T-cell (primary cell): ENCODE results near the gene ENTHD1. TPM values are rescaled to one million over a fixed set of nuclear protein-coding genes. Genes with fewer than 3 reads are reported as not detected.
A peak's percentile ranks its signal among the peaks of the same experiment; 100 is the strongest.

ENCODE experiments used
- ATAC-seq, 4 experiments: fragments of 200-7000 bp in 3 of 4; fragments of 150-1000 bp in 1 of 4; cut with Tn5 transposase; replicated peaks in 1 of 4; 1 replicate in 3 of 4; 2 replicates in 1 of 4; pipeline ENCODE4 v1.10.0; 2021; ENCODE audit warnings: moderate library complexity in 3 of 4, mild to moderate bottlenecking in 2 of 4, moderate number of reproducible peaks in 1 of 4
- CTCF ChIA-PET, 2 donors: fragments of 300-600 bp; sonication (Branson Sonifier 250); formaldehyde crosslinking; loops; one replicate each; lab custom pipeline; 2022; ENCODE audit warnings: antibody characterized with exemption in 2 of 2; lab: Charles Lee
- POLR2A ChIA-PET, 2 donors: fragments of 300-600 bp; sonication (Branson Sonifier 250); formaldehyde crosslinking; loops; one replicate each; lab custom pipeline; 2022; ENCODE audit warnings: antibody characterized with exemption in 2 of 2; lab: Charles Lee
- DNase-seq, 35 experiments: peaks; one replicate each; pipeline versions ENCODE4 v3.0.0 to v3.0.0-alpha.2; 2013 to 2023
- H3K27ac ChIP-seq: one replicate; pipeline ENCODE4 v1.5.1; 2013; ENCODE audit warnings: low read length
- H3K27me3 ChIP-seq, 2 experiments: replicated peaks in 1 of 2; 1 replicate in 1 of 2; 2 replicates in 1 of 2; pipeline versions ENCODE4 v1.6.1 to v1.7.0; 2013; ENCODE audit warnings: low read length in 1 of 2, mixed read lengths in 1 of 2; ENCODE audit not compliant: control insufficient read depth in 2 of 2, insufficient read depth in 2 of 2; ENCODE audit errors: extremely low read depth in 1 of 2
- H3K36me3 ChIP-seq, 2 donors: 1 replicate in 1 of 2; 2 replicates in 1 of 2; pipeline versions ENCODE4 v1.6.1 to v1.7.0; 2013; ENCODE audit warnings: low read length in 1 of 2; ENCODE audit not compliant: control insufficient read depth in 2 of 2, insufficient read depth in 1 of 2; ENCODE audit errors: extremely low read depth in 1 of 2
- H3K4me1 ChIP-seq, 2 experiments: 1 replicate in 1 of 2; 2 replicates in 1 of 2; pipeline versions ENCODE4 v1.6.1 to v1.7.0; 2013; ENCODE audit warnings: low read length in 2 of 2, mixed read lengths in 1 of 2; ENCODE audit not compliant: insufficient read depth in 2 of 2, control insufficient read depth in 1 of 2; ENCODE audit errors: extremely low read depth in 1 of 2
- H3K4me3 ChIP-seq, 2 donors: 1 replicate in 1 of 2; 2 replicates in 1 of 2; pipeline versions ENCODE4 v1.5.1 to v1.7.0; 2013; ENCODE audit warnings: mild to moderate bottlenecking in 2 of 2, low read length in 1 of 2, moderate library complexity in 1 of 2; ENCODE audit not compliant: control insufficient read depth in 1 of 2; ENCODE audit errors: extremely low read depth in 1 of 2
- H3K9me3 ChIP-seq: 2 replicates; pipeline ENCODE4 v1.7.0; 2013
- H3K27ac Mint-ChIP-seq, 2 donors: one replicate each; pipeline ENCODE4 v1.8.0; 2020 to 2021; ENCODE audit warnings: mild to moderate bottlenecking in 2 of 2, mixed read lengths in 2 of 2
- H3K27me3 Mint-ChIP-seq, 2 donors: one replicate each; pipeline ENCODE4 v1.8.0; 2021 to 2022; ENCODE audit warnings: mixed read lengths in 2 of 2
- H3K36me3 Mint-ChIP-seq: one replicate; pipeline ENCODE4 v1.8.0; 2021; ENCODE audit warnings: mixed read lengths
- H3K4me1 Mint-ChIP-seq, 3 donors: one replicate each; pipeline ENCODE4 v1.8.0; 2020 to 2022; ENCODE audit warnings: mixed read lengths in 3 of 3, mild to moderate bottlenecking in 1 of 3
- H3K4me3 Mint-ChIP-seq, 3 donors: one replicate each; pipeline ENCODE4 v1.8.0; 2020 to 2022; ENCODE audit warnings: mild to moderate bottlenecking in 3 of 3, mixed read lengths in 3 of 3, moderate library complexity in 3 of 3
- H3K9me3 Mint-ChIP-seq, 3 donors: one replicate each; pipeline ENCODE4 v1.8.0; 2020 to 2022; ENCODE audit warnings: mixed read lengths in 3 of 3
- WGBS: methylation state at CpG from one replicate; pipeline ENCODE4 v1.1.5; 2013; ENCODE audit warnings: missing lambda C conversion rate; ENCODE audit not compliant: insufficient coverage; 5-methylcytosine and 5-hydroxymethylcytosine counted together
- total RNA-seq, 35 experiments: library from RNA in 6 of 35; stranded (reverse) in 6 of 35; fragments of 120-200 nt in 1 of 35; gene quantifications; one replicate each; pipeline versions ENCODE4 v1.2.1 to v1.2.4 and lab custom pipeline; 2013 to 2026

ENTHD1 gene
- total RNA-seq, 5 donors from 2014 or later (not counting 1 experiment from before 2014, with no cell fraction given) = 0.13 to 0.36 (median 0.20) TPM

GRCh38 chr22:39773503-39773902 is 120.1 kb downstream of the ENTHD1 start:
- no peak overlapping the region for H3K4me3 ChIP-seq
- H3K27me3 Mint-ChIP-seq = no peaks in the 10 kb centered on the region
- H3K4me3 Mint-ChIP-seq = peak overlapping the region in 2 of 3 donors; percentile 4 to 18
- no peaks in the 10 kb centered on the region for H3K36me3 Mint-ChIP-seq
- H3K27me3 ChIP-seq = no peaks in the 10 kb centered on the region
- H3K36me3 ChIP-seq = no peaks in the 10 kb centered on the region
- ATAC-seq (no peak), DNase-seq (no peak)
- ChIA-PET POLR2A (no interaction called here), CTCF (no interaction called here)
- H3K9me3 Mint-ChIP-seq = peaks cover 0 to 4% (median 4%) of the 10 kb centered on the region in 3 donors
- H3K27ac ChIP-seq = peak overlapping the region; percentile 5
- peaks cover 30 to 46% (median 41%) of the 10 kb centered on the region in 3 donors for H3K4me1 Mint-ChIP-seq
- H3K4me1 ChIP-seq = peaks cover 0 to 22% of the 10 kb centered on the region in 2 experiments
- no peaks in the 10 kb centered on the region for H3K9me3 ChIP-seq
- peak overlapping the region; percentile 63 to 80 for H3K27ac Mint-ChIP-seq

DNA sequence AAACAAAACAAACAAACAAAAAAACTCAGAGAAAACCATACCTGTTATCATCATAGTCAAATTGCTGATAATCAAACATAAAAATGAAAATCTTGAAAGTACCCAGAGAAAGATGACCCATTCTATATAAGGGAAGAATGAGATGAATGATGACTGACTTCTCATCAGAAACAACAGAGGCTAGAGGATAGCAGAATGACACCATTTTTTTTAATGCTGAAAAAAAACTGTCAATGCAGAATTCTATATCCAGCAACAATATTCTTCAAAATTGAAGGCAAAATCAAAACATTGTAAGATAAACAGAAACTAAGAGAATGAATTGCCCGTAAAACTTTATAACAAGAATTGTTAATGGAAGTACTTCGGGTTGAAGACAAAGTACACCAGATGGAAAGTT is 122.1 kb downstream of the ENTHD1 start:
- H3K9me3 Mint-ChIP-seq = peaks cover 0 to 4% (median 4%) of the 10 kb centered on the region in 3 donors
- DNase-seq (no peak), ATAC-seq (no peak)
- no CpG with 5 or more reads among the region's 2 CpGs for WGBS
- peaks cover 0 to 2% of the 10 kb centered on the region in 2 donors for H3K27me3 Mint-ChIP-seq
- H3K9me3 ChIP-seq = no peaks in the 10 kb centered on the region
- no peaks in the 10 kb centered on the region for H3K27me3 ChIP-seq
- H3K4me3 Mint-ChIP-seq = no peak overlapping the region
- H3K4me1 ChIP-seq = peaks cover 0 to 13% of the 10 kb centered on the region in 2 experiments
- H3K27ac Mint-ChIP-seq = no peak overlapping the region
- H3K4me1 Mint-ChIP-seq = peaks cover 24 to 34% (median 27%) of the 10 kb centered on the region in 3 donors
- CTCF ChIA-PET = no interaction called here
- no peaks in the 10 kb centered on the region for H3K36me3 ChIP-seq
- H3K27ac ChIP-seq = no peak overlapping the region
- POLR2A ChIA-PET = no interaction called here
- no peak overlapping the region for H3K4me3 ChIP-seq
- H3K36me3 Mint-ChIP-seq = no peaks in the 10 kb centered on the region

DNA sequence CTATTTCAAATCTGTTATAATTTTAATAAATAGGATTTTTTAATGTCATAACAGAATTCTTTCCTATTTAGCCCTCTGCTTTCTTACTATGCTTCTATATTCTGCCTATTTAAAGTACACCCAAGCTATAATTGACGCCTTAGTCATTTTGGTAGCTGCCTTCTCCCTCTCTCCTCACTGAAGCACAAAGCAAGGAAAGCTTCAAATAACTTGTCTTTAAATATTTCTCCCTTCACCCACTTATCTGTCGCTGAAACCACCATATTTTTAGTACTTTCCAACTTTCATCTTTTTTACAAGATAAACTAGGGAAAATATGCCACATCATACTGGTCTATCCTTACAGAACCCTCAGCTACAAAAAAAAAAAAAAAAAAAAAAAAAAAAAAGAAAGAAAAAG is 127.9 kb downstream of the ENTHD1 start:
- Histone ChIP-seq H3K27ac (no peak overlapping the region), H3K36me3 (no peaks in the 10 kb centered on the region), H3K4me3 (no peak overlapping the region), H3K27me3 (no peaks in the 10 kb centered on the region), H3K9me3 (no peaks in the 10 kb centered on the region), H3K4me1 (no peaks in the 10 kb centered on the region)
- ChIA-PET POLR2A (interaction anchor here (0.6 to 0.7 kb wide), 3 partner anchors 15 to 126 kb away, joined by 3 to 8 read pairs (median 4); no protein-coding TSS in a partner anchor), CTCF (interaction anchor here (0.6 to 0.9 kb wide), 2 partner anchors 10 to 76 kb away, joined by 3 to 5 read pairs; no protein-coding TSS in a partner anchor)
- WGBS = 100% methylated on average over 1 of the region's 2 CpGs
- no peaks in the 10 kb centered on the region for H3K4me1 Mint-ChIP-seq
- no peak for ATAC-seq
- peaks cover 0 to 2% of the 10 kb centered on the region in 2 donors for H3K27me3 Mint-ChIP-seq
- no peaks in the 10 kb centered on the region for H3K36me3 Mint-ChIP-seq
- DNase-seq = no peak
- H3K4me3 Mint-ChIP-seq = no peak overlapping the region
- no peak overlapping the region for H3K27ac Mint-ChIP-seq
- no peaks in the 10 kb centered on the region for H3K9me3 Mint-ChIP-seq

DNA sequence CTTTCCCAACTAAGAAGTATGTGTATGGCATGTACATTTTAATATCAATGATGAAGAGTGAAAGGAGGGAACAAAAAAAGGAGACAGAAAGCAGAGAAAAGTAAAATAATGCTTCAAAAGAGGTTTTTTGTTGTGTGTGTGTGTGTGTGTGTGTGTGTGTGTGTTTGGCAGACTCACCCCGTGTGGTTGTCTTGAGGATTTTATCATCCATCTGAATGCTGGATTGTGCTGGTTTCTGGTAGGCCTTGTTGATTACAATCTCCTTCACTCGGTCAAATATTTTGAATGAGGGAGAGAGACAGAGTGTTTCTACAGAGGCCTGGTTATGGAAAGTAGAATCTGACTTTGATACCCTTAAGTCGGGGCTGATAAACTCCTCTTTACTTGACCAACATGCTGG is 128.5 kb downstream of the ENTHD1 start:
- Mint-ChIP-seq H3K27me3 (peaks cover 0 to 2% of the 10 kb centered on the region in 2 donors), H3K4me1 (no peaks in the 10 kb centered on the region), H3K9me3 (no peaks in the 10 kb centered on the region), H3K4me3 (no peak overlapping the region), H3K36me3 (no peaks in the 10 kb centered on the region), H3K27ac (no peak overlapping the region)
- DNase-seq = no peak
- Histone ChIP-seq H3K9me3 (no peaks in the 10 kb centered on the region), H3K36me3 (no peaks in the 10 kb centered on the region), H3K27ac (no peak overlapping the region), H3K4me1 (no peaks in the 10 kb centered on the region), H3K4me3 (no peak overlapping the region), H3K27me3 (no peaks in the 10 kb centered on the region)
- ChIA-PET POLR2A (interaction anchor here in 1 of 2 donors (0.7 kb wide), 1 partner anchor 14 kb away, joined by 3 read pairs; no protein-coding TSS in a partner anchor), CTCF (interaction anchor here (0.6 to 0.9 kb wide), 2 partner anchors 11 to 75 kb away, joined by 3 to 5 read pairs; no protein-coding TSS in a partner anchor)
- 83% methylated on average over 1 of the region's 3 CpGs for WGBS
- no peak for ATAC-seq

DNA sequence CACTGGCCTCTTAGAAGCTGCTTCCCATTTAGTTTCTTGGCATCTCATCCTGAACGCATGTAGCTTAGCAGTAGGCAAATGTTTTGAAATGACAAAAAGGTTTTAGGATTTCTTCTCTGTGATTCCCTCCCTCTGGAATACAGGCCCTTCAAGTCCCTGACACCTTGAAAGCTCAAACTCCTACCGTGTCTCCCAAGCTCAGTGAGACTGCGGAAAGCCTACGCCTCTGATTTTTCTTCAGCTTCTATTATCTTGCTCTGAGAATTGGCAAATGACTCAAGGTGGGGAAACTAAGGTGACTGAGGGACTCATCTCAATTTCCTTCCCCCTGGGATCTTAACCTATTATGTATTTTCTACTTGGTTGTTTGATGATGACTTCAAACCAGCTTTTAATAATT is 130.3 kb downstream of the ENTHD1 start:
- no peak overlapping the region for H3K4me3 ChIP-seq
- POLR2A ChIA-PET = no interaction called here
- Mint-ChIP-seq H3K9me3 (no peaks in the 10 kb centered on the region), H3K27ac (no peak overlapping the region), H3K36me3 (no peaks in the 10 kb centered on the region), H3K4me3 (no peak overlapping the region), H3K4me1 (no peaks in the 10 kb centered on the region), H3K27me3 (peaks cover 0 to under 1% of the 10 kb centered on the region in 2 donors)
- H3K4me1 ChIP-seq = no peaks in the 10 kb centered on the region
- CTCF ChIA-PET = interaction anchor here in 1 of 2 donors (0.6 kb wide), 1 partner anchor 563 kb away, joined by 4 read pairs; no protein-coding TSS in a partner anchor
- WGBS = no CpG with 5 or more reads among the region's 4 CpGs
- H3K36me3 ChIP-seq = no peaks in the 10 kb centered on the region
- H3K27ac ChIP-seq = no peak overlapping the region
- H3K27me3 ChIP-seq = no peaks in the 10 kb centered on the region
- DNase-seq (no peak), ATAC-seq (no peak)
- H3K9me3 ChIP-seq = no peaks in the 10 kb centered on the region

DNA sequence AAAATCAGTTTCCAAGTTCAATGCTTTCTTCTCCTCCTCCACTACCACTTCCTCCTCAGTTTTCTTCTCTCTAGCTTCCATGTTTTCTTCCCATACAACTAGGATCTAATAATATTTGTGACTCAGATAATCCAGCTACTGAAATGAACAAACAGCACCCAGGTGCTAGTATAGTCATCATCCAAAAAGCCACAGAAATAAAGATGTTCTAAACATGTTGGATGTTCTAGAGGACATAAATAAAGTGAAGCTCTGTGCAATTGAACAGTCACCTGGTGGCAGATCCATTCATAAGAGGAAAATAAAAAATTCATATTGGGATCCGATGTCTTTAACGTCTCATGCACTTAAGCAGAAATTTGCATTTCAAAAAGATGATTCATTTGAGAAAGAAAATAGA is 142.8 kb downstream of the ENTHD1 start:
- H3K27ac ChIP-seq = no peak overlapping the region
- no peaks in the 10 kb centered on the region for H3K9me3 ChIP-seq
- no peak for ATAC-seq
- ChIA-PET POLR2A (interaction anchor here in 1 of 2 donors (0.6 kb wide), 1 partner anchor 15 kb away, joined by 3 read pairs; no protein-coding TSS in a partner anchor), CTCF (interaction anchor here in 1 of 2 donors (0.9 kb wide), 1 partner anchor 598 kb away, joined by 3 read pairs; the partner anchor contains the start of gene CBX7)
- H3K4me3 Mint-ChIP-seq = no peak overlapping the region
- H3K4me1 Mint-ChIP-seq = peaks cover 29 to 35% (median 30%) of the 10 kb centered on the region in 3 donors
- H3K27me3 ChIP-seq = peaks cover 0 to 2% of the 10 kb centered on the region in 2 experiments
- H3K27me3 Mint-ChIP-seq = no peaks in the 10 kb centered on the region
- no CpG with 5 or more reads among the region's 2 CpGs for WGBS
- no peaks in the 10 kb centered on the region for H3K9me3 Mint-ChIP-seq
- H3K4me1 ChIP-seq = peaks cover 5 to 6% of the 10 kb centered on the region in 2 experiments
- DNase-seq = no peak
- H3K36me3 ChIP-seq = no peaks in the 10 kb centered on the region
- H3K27ac Mint-ChIP-seq = no peak overlapping the region
- H3K4me3 ChIP-seq = no peak overlapping the region
- H3K36me3 Mint-ChIP-seq = no peaks in the 10 kb centered on the region
